Chondrocyte (in vitro differentiated cells): ENCODE data around the gene BRDT. TPM values are rescaled to one million over a fixed set of nuclear protein-coding genes. Genes with fewer than 3 reads are reported as not detected.

Experiments
- DNase-seq: peaks from one replicate; pipeline ENCODE4 v3.0.0; 2021; ENCODE audit warnings: mixed read lengths, low spot score
- H3K27ac Mint-ChIP-seq: one replicate; pipeline ENCODE4 v1.8.0; 2021; ENCODE audit warnings: mild to moderate bottlenecking, moderate library complexity, mixed read lengths; ENCODE audit not compliant: unreplicated experiment
- H3K27me3 Mint-ChIP-seq: 2 replicates; pipeline ENCODE4 v1.8.0; 2021; ENCODE audit warnings: low read depth, mixed read lengths
- H3K36me3 Mint-ChIP-seq: 2 replicates; pipeline ENCODE4 v1.8.0; 2021; ENCODE audit warnings: low read depth, mixed read lengths
- H3K4me1 Mint-ChIP-seq: 2 replicates; pipeline ENCODE4 v1.8.0; 2021; ENCODE audit warnings: low read depth, mild to moderate bottlenecking, mixed read lengths
- H3K4me3 Mint-ChIP-seq: one replicate; pipeline ENCODE4 v1.8.0; 2021; ENCODE audit warnings: mild to moderate bottlenecking, moderate library complexity, mixed read lengths; ENCODE audit not compliant: unreplicated experiment
- H3K9me3 Mint-ChIP-seq: 2 replicates; pipeline ENCODE4 v1.8.0; 2021; ENCODE audit warnings: low read depth, mixed read lengths
- CTCF ChIP-seq: fragments of 200-600 bp; sonication (generic); IDR thresholded peaks from 2 replicates; pipeline ENCODE4 v1.5.0; 2021; ENCODE audit warnings: antibody characterized with exemption, mild to moderate bottlenecking, moderate library complexity
- total RNA-seq: library from RNA; stranded (reverse); gene quantifications from 3 replicates; pipeline ENCODE4 v1.2.1, GENCODE V29; 2021

The BRDT gene
- total RNA-seq, 1 donor from 2014 or later = not detected

DNA sequence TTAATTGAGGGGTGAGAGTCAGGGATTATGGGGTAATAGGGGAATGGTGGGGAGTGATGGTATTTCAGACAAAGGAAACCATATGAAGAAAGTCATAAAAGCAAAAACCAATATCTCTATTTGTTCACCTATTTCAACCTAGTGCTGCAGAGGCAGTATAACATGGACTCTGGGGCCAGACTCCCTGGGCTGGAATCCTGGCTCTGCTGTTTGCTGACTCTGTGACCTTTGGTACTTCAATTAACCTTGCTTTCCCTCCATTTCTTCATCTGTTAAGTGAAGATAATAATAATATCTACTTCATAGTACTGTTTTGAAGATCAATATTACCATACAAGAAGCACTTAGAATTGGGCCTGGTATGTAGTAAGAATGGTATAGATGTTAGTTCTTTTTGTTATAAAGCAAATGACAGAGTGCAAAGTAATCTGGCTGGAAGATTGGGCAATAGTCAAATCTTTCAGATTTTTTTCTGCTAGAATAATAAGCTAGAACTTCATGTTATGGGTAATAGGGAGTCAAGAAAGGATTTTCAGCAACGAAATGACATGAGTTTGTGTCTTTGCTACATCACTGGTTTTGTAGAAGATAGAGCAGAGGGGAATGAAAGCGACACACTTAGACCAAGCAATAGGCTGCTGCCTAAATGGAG lies 89.6 kb downstream of the BRDT start:
- Mint-ChIP-seq H3K27ac (no peak overlapping the region), H3K27me3 (no peaks in the 10 kb centered on the region), H3K36me3 (no peaks in the 10 kb centered on the region), H3K4me3 (no peak overlapping the region), H3K9me3 (no peaks in the 10 kb centered on the region), H3K4me1 (peaks cover 6% of the 10 kb centered on the region)
- TF ChIP-seq CTCF = no peak
- no peak for DNase-seq

DNA sequence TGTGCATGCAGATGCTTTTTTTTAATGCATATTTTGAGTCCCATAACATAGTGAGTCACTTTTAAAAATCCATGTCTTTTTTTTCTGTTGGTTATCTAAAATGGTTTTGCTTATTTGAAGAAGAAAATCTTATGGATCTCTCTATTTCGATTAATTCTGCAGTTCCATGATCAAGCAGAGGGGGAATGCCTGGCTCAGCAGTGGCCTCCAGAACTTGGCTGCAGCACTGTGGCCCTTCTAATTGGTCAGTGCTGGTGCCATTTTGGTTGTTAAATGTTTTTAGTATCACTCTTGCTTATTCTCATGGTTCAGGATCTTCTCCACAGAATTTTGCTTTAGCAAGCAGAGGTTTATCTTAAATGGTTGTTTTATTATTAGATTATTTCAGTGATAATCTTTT lies 91.8 kb downstream of the BRDT start:
- Mint-ChIP-seq H3K27me3 (no peaks in the 10 kb centered on the region), H3K9me3 (no peaks in the 10 kb centered on the region), H3K36me3 (no peaks in the 10 kb centered on the region), H3K4me1 (peaks cover 6% of the 10 kb centered on the region), H3K27ac (no peak overlapping the region), H3K4me3 (no peak overlapping the region)
- no peak for DNase-seq
- TF ChIP-seq CTCF = no peak

DNA sequence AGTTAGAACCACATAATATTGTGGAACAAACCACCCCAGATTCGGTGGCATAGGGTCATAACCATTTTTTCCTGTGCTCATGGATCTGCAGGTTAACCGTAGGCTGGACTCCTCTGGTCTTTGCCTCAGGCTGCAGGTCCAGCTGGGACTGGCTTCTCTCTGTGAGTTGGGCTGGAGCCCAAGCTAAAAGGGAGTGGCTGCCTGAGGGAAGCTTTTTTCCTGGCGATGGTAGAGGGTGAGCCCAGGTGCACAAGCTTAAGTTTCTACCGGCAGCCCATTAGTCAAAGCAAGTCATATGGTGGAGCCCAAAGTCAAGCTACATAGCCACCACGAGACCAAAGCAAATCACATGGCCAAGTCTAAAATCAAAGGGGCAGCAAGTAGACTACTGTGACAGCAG lies 94.4 kb downstream of the BRDT start:
- DNase-seq = no peak
- TF ChIP-seq CTCF = no peak
- Mint-ChIP-seq H3K27ac (no peak overlapping the region), H3K4me1 (no peaks in the 10 kb centered on the region), H3K27me3 (no peaks in the 10 kb centered on the region), H3K4me3 (no peak overlapping the region), H3K36me3 (no peaks in the 10 kb centered on the region), H3K9me3 (no peaks in the 10 kb centered on the region)

DNA sequence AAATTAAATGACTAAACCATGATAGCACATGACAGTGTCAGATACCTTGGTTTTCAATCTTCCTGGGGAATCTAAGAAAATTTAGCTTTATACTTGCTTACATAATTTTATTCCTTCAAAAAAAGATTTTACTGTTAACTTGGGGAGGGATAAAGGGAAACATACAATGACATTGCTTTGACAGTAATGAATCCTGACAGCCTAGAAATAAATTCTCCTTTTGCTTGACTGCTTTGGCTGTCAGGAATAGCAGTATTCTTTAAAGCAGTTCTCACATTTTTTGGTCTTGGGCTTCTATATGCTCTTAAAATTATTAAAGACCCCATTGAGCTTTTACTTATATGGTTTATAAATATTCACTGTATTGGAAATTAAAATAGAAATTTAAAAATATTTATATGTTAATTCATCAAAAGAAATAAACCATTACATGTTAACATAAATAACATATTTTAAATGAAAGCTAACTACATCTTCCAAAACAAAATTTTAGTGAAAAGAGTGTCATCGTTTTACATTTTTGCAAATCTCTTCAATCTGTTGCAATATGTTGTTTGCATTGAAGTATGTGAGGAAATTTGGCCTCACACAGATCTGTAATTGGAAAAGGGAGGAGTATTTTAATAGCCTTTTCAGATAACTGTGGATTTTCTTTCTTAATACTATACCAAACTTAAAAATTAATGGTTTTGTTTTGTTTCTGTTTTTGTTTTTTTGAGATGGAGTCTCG lies 96.7 kb downstream of the BRDT start:
- no peak for DNase-seq
- no peaks in the 10 kb centered on the region for H3K27me3 Mint-ChIP-seq
- H3K4me3 Mint-ChIP-seq = no peak overlapping the region
- H3K9me3 Mint-ChIP-seq = no peaks in the 10 kb centered on the region
- no peak overlapping the region for H3K27ac Mint-ChIP-seq
- no peaks in the 10 kb centered on the region for H3K36me3 Mint-ChIP-seq
- no peaks in the 10 kb centered on the region for H3K4me1 Mint-ChIP-seq
- no peak for TF ChIP-seq CTCF

DNA sequence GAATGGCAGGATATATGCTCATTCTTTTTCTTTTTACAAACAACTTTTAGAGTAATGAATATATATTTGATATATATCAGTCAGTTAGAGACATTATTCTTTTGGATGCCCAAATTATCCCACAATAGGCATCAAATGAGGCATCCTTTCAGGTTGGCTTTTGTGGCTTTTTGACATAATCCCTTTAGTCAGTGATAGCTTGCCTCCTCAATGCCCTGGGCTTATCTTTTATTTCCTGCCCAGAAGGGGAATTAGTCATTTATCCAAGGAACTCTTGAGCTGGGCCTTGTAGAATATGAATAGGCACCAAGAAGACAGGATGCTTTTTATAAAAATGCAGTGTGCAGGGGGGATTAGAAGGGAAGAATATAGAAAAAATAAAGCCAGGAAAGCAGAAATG lies 102.7 kb downstream of the BRDT start:
- no peak for DNase-seq
- Mint-ChIP-seq H3K27ac (no peak overlapping the region), H3K4me3 (no peak overlapping the region), H3K36me3 (no peaks in the 10 kb centered on the region), H3K27me3 (peaks cover 4% of the 10 kb centered on the region), H3K9me3 (no peaks in the 10 kb centered on the region), H3K4me1 (no peaks in the 10 kb centered on the region)
- TF ChIP-seq CTCF = no peak

Other genes starting within 250 kb of the BRDT start
- 0.80 to 2.8 TPM (median 1.4 TPM) in 3 replicates for gene TGFBR3, start 63.2 kb upstream of the BRDT start, total RNA-seq
- gene EPHX4, start 80.6 kb downstream of the BRDT start, total RNA-seq = 0.41 to 0.45 TPM in 2 of 3 replicates, not detected in the other
- gene SETSIP, start 126.0 kb downstream of the BRDT start, total RNA-seq = not detected in 3 replicates
- 2.3 to 2.6 TPM (median 2.5 TPM) in 3 replicates for gene BTBD8, start 130.9 kb downstream of the BRDT start, total RNA-seq